ENCODE results near the gene PDSS1.
"Not testable (repeated sequence)": the region's sequence is repeated elsewhere in the genome, so short reads cannot be mapped to it uniquely, and the experiment has no call there.

- TF ChIP-seq CTCF, POLR2A, EP300 (IDR thresholded peaks at IDR 0.05): not testable (repeated sequence)
These were observed 92.3 kb downstream of the PDSS1 start for GRCh38 chr10:26789779-26790178.

Data from tibial nerve (tissue), 4 donors.